DMS79 (cell line): ENCODE data around the gene LRCH3.
"Not testable (repeated sequence)": the region's sequence is repeated elsewhere in the genome, so short reads cannot be mapped to it uniquely, and the experiment has no call there.

ENCODE experiments used
- DNase-seq: peaks from one replicate; lab custom pipeline; 2025; lab: John Stamatoyannopoulos, UW

The LRCH3 gene

GRCh38 chr3:197836244-197836643, 45.2 kb downstream of the LRCH3 start:
- DNase-seq: no peak

- no peak for DNase-seq
Measured at GRCh38 chr3:197837282-197837681, 46.2 kb downstream of the LRCH3 start.

GRCh38 chr3:197841789-197842188, 50.7 kb downstream of the LRCH3 start:
- no peak for DNase-seq

- no peak for DNase-seq
Measured at GRCh38 chr3:197846491-197846890, 55.4 kb downstream of the LRCH3 start.

- DNase-seq: peak; percentile 80
Measured at GRCh38 chr3:197847866-197848401, 56.9 kb downstream of the LRCH3 start.

GRCh38 chr3:197854596-197855343, 63.7 kb downstream of the LRCH3 start:
- no peak for DNase-seq

GRCh38 chr3:197855571-197855970, 64.5 kb downstream of the LRCH3 start:
- no peak for DNase-seq

- no peak for DNase-seq
Measured at GRCh38 chr3:197856199-197856816, 65.3 kb downstream of the LRCH3 start.

GRCh38 chr3:197858133-197858532, 67.1 kb downstream of the LRCH3 start:
- DNase-seq: no peak

- DNase-seq: no peak
Measured at GRCh38 chr3:197858598-197858997, 67.5 kb downstream of the LRCH3 start.

GRCh38 chr3:197866035-197866434, 75.0 kb downstream of the LRCH3 start:
- DNase-seq: no peak

GRCh38 chr3:197873329-197873728, 82.3 kb downstream of the LRCH3 start:
- no peak for DNase-seq

- no peak for DNase-seq
Measured at GRCh38 chr3:197874064-197874463, 83.0 kb downstream of the LRCH3 start.

- no peak for DNase-seq
Measured at GRCh38 chr3:197874653-197875052, 83.6 kb downstream of the LRCH3 start.

- no peak for DNase-seq
Measured at GRCh38 chr3:197877902-197878301, 86.8 kb downstream of the LRCH3 start.

GRCh38 chr3:197878427-197878826, 87.4 kb downstream of the LRCH3 start:
- no peak for DNase-seq

GRCh38 chr3:197880491-197881269, 89.6 kb downstream of the LRCH3 start:
- no peak for DNase-seq

- DNase-seq: peak; percentile 48
Measured at GRCh38 chr3:197881270-197881969, 90.4 kb downstream of the LRCH3 start.

GRCh38 chr3:197881970-197882338, 90.9 kb downstream of the LRCH3 start:
- no peak for DNase-seq

- DNase-seq: no peak
Measured at GRCh38 chr3:197882586-197882985, 91.5 kb downstream of the LRCH3 start.

- no peak for DNase-seq
Measured at GRCh38 chr3:197883541-197883940, 92.5 kb downstream of the LRCH3 start.

- DNase-seq: not testable (repeated sequence)
Measured at GRCh38 chr3:197884330-197884729, 93.3 kb downstream of the LRCH3 start.
